PC-9 (cell line): ENCODE results near the gene DBN1. TPM values are rescaled to one million over a fixed set of nuclear protein-coding genes. Genes with fewer than 3 reads are reported as not detected.

ENCODE experiments used
- BruUV-seq: library from RNA; stranded (reverse); fragments of 400-500 nt; replicated peaks from 2 replicates; lab custom pipeline; 2021; lab: Mats Ljungman, UMichigan
- CTCF ChIA-PET: fragments of 300-600 bp; sonication (Branson Sonifier 250); formaldehyde crosslinking; loops from one replicate; lab custom pipeline; 2022; ENCODE audit warnings: antibody characterized with exemption; lab: Charles Lee
- POLR2A ChIA-PET: fragments of 300-600 bp; sonication (Branson Sonifier 250); formaldehyde crosslinking; loops from one replicate; lab custom pipeline; 2022; ENCODE audit warnings: antibody characterized with exemption; ENCODE audit not compliant: unreplicated experiment; lab: Charles Lee
- DNase-seq, 2 experiments: peaks; one replicate each; pipeline versions ENCODE4 v3.0.0 to v3.0.0-alpha.2; 2015 to 2022; ENCODE audit warnings: mixed read lengths in 1 of 2
- H2AFZ ChIP-seq: fragments of 200-600 bp; sonication (generic); 2 replicates; pipeline ENCODE4 v1.8.1; 2017; ENCODE audit warnings: antibody characterized with exemption
- H3F3A ChIP-seq: fragments of 200-600 bp; sonication (generic); 2 replicates; pipeline ENCODE4 v1.8.1; 2017; ENCODE audit warnings: antibody characterized with exemption, mild to moderate bottlenecking, low read depth; ENCODE audit not compliant: insufficient read depth
- H3K27ac ChIP-seq: fragments of 200-600 bp; sonication (generic); 2 replicates; pipeline ENCODE4 v1.6.1; 2016; ENCODE audit warnings: mixed run types
- H3K27me3 ChIP-seq: fragments of 200-600 bp; sonication (generic); 2 replicates; pipeline ENCODE4 v1.6.1; 2016; ENCODE audit warnings: low read depth, mixed run types; ENCODE audit not compliant: insufficient read depth
- H3K36me3 ChIP-seq: fragments of 200-600 bp; sonication (generic); 2 replicates; pipeline ENCODE4 v1.6.1; 2016; ENCODE audit warnings: low read depth, mixed run types
- H3K4me1 ChIP-seq: fragments of 200-600 bp; sonication (generic); replicated peaks from 2 replicates; pipeline ENCODE4 v1.6.1; 2016; ENCODE audit warnings: mixed run types; ENCODE audit not compliant: insufficient read depth
- H3K4me2 ChIP-seq: fragments of 200-600 bp; sonication (generic); 2 replicates; pipeline ENCODE4 v1.6.1; 2017; ENCODE audit warnings: mixed run types
- H3K4me3 ChIP-seq: fragments of 200-600 bp; sonication (generic); 2 replicates; pipeline ENCODE4 v1.6.1; 2016; ENCODE audit warnings: mixed run types
- H3K79me2 ChIP-seq: fragments of 200-600 bp; sonication (generic); 2 replicates; pipeline ENCODE4 v1.6.1; 2017; ENCODE audit warnings: low read depth, mixed run types
- H3K9me2 ChIP-seq: fragments of 200-600 bp; sonication (generic); 2 replicates; pipeline ENCODE4 v1.8.1; 2017; ENCODE audit warnings: mild to moderate bottlenecking; ENCODE audit not compliant: insufficient read depth
- H3K9me3 ChIP-seq: fragments of 200-600 bp; sonication (generic); 2 replicates; pipeline ENCODE4 v1.8.1; 2016; ENCODE audit warnings: low read depth; ENCODE audit not compliant: insufficient read depth
- H4K20me1 ChIP-seq: fragments of 200-600 bp; sonication (generic); 2 replicates; pipeline ENCODE4 v1.8.1; 2017; ENCODE audit not compliant: insufficient read depth
- EZH2 ChIP-seq: fragments of 200-600 bp; sonication (generic); IDR thresholded peaks from 2 replicates; pipeline ENCODE4 v1.8.0; 2017; ENCODE audit warnings: antibody characterized with exemption, low read depth
- intact Hi-C: fragments of 100-400 bp; cut with micrococcal nuclease; formaldehyde crosslinking; loops from one replicate; pipeline ENCODE4 v1.10.0; 2022; ENCODE audit not compliant: unreplicated experiment
- total RNA-seq: library from RNA; stranded (reverse); gene quantifications from 2 replicates; pipeline ENCODE4 v1.2.3, GENCODE V29; 2021
- TF ChIP-seq, protein P1 (sequence below): fragments of 200-600 bp; sonication (generic); conservative IDR thresholded peaks from 2 replicates; pipeline ENCODE4 v1.6.1; 2017; ENCODE audit warnings: mixed run types, antibody characterized with exemption, mild to moderate bottlenecking, moderate library complexity

DBN1 gene
- total RNA-seq, 1 experiment from 2014 or later: 144 TPM

DNA sequence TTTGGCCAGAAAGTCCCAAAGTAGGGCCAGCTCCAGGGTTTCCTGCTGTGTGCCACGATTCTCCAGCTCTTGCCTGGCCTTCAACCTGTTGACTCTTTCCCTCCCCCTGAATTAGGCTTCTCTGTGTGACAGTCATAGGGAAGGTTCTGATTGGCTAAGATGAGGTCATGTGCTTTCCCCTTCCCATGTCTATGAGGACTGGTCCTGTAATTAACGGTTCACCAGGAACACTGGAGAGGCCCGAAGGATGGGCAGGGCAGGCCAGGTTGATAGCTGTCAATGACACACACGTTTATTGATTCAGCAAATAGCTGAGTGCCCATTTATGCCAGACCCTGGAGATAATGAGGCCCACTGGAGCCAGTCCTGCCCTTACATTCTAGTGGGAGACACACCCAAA, 35.8 kb downstream of the DBN1 start:
- no peaks in the 10 kb centered on the region for H3K9me2 ChIP-seq
- H3K9me3 ChIP-seq: no peaks in the 10 kb centered on the region
- H2AFZ ChIP-seq: no peak overlapping the region
- ChIA-PET CTCF (interaction anchor here (0.8 kb wide), 1 partner anchor 246 kb away, joined by 3 read pairs; no protein-coding TSS in a partner anchor), POLR2A (no interaction called here)
- intact Hi-C loops: no loop called here
- no peak for DNase-seq
- no peak overlapping the region for H3K4me3 ChIP-seq
- TF ChIP-seq EZH2: no peak
- TF ChIP-seq, protein P1, sequence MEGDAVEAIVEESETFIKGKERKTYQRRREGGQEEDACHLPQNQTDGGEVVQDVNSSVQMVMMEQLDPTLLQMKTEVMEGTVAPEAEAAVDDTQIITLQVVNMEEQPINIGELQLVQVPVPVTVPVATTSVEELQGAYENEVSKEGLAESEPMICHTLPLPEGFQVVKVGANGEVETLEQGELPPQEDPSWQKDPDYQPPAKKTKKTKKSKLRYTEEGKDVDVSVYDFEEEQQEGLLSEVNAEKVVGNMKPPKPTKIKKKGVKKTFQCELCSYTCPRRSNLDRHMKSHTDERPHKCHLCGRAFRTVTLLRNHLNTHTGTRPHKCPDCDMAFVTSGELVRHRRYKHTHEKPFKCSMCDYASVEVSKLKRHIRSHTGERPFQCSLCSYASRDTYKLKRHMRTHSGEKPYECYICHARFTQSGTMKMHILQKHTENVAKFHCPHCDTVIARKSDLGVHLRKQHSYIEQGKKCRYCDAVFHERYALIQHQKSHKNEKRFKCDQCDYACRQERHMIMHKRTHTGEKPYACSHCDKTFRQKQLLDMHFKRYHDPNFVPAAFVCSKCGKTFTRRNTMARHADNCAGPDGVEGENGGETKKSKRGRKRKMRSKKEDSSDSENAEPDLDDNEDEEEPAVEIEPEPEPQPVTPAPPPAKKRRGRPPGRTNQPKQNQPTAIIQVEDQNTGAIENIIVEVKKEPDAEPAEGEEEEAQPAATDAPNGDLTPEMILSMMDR: no peak
- H3F3A ChIP-seq: peaks cover 47% of the 10 kb centered on the region
- no peaks in the 10 kb centered on the region for H3K27me3 ChIP-seq
- H3K36me3 ChIP-seq: no peaks in the 10 kb centered on the region; the same call in 1 of the 2 replicates
- no TSS peak for BruUV-seq
- H4K20me1 ChIP-seq: no peaks in the 10 kb centered on the region
- no peaks in the 10 kb centered on the region for H3K4me1 ChIP-seq
- no peaks in the 10 kb centered on the region for H3K79me2 ChIP-seq
- H3K4me2 ChIP-seq: no peak overlapping the region
- no peak overlapping the region for H3K27ac ChIP-seq

DNA sequence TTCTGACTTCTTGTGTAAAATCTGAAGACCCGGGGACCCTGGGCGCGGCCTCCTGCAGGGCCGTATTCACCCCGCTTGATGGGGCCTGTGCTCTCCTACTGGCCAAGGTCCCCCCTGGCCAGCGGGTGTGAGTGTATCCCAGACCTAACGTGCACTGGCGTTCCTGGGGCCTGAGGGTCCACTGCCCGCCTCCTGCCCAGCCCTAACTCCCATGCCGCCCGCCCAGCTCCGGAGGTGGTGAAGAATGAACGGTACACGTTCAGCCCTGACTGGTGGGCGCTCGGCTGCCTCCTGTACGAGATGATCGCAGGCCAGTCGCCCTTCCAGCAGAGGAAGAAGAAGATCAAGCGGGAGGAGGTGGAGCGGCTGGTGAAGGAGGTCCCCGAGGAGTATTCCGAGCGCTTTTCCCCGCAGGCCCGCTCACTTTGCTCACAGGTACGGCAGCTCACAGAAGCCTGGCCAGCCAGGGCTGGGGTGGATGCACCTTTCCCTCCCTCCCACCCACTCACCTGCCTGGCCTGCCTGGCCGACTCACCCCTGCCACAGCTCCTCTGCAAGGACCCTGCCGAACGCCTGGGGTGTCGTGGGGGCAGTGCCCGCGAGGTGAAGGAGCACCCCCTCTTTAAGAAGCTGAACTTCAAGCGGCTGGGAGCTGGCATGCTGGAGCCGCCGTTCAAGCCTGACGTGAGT, 37.4 kb downstream of the DBN1 start:
- H3K79me2 ChIP-seq: no peaks in the 10 kb centered on the region
- peaks cover 6% of the 10 kb centered on the region; the same call in 1 of the 2 replicates for H4K20me1 ChIP-seq
- H3K9me3 ChIP-seq: no peaks in the 10 kb centered on the region
- no peaks in the 10 kb centered on the region; the same call in 1 of the 2 replicates for H3K36me3 ChIP-seq
- H3K27ac ChIP-seq: no peak overlapping the region
- H3F3A ChIP-seq: peaks cover 47% of the 10 kb centered on the region
- DNase-seq: no peak
- no peak for TF ChIP-seq EZH2
- TF ChIP-seq, protein P1: no peak
- H3K4me1 ChIP-seq: no peaks in the 10 kb centered on the region
- ChIA-PET CTCF (no interaction called here), POLR2A (no interaction called here)
- no peaks in the 10 kb centered on the region for H3K9me2 ChIP-seq
- H3K4me2 ChIP-seq: no peak overlapping the region
- intact Hi-C loops: no loop called here
- H3K4me3 ChIP-seq: no peak overlapping the region
- no peaks in the 10 kb centered on the region for H3K27me3 ChIP-seq
- H2AFZ ChIP-seq: no peak overlapping the region
- BruUV-seq: no TSS peak

DNA sequence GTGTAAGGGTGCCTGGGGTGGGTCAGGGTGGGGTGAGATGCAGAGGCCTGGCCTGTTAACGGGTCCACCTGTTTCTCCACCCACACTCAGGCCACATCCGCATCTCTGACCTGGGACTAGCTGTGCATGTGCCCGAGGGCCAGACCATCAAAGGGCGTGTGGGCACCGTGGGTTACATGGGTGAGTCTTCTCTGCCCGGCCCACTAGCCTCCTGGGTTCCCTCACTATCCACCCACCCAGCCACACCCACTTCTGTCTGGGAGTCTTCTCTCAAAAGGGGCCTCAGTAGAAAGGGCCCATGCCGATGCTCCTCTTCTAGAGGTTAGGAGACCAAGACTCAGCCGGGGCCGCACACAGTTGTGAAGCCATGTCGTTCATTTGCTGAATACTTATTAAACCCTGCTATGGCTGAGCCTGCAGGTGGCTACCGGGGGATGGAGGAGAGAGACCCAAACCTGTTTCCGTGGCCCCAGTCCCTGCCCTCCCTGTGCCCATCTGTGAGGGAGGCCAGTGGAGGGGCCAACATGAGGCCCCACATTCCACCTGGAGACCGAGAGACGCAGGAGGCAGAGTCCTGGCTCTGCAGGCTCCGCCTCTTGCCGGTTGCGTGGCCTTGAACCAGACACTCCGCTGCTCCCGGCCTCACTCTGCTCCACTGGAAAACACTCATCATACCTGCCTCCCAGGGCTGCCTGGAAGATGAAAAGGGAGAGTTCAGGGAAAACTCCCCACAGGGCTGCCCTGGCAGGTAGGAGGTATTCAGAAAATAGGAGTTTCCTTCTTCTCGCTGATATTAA, 38.3 kb downstream of the DBN1 start:
- CTCF ChIA-PET: no interaction called here
- DNase-seq: no peak
- Histone ChIP-seq H3K79me2 (0 out of 2 replicates have a peak, but pooled peaks cover under 1% of the 10 kb centered on the region), H3K9me2 (no peaks in the 10 kb centered on the region), H4K20me1 (peaks cover 8% of the 10 kb centered on the region; the same call in 1 of the 2 replicates), H2AFZ (no peak overlapping the region), H3K4me1 (no peaks in the 10 kb centered on the region), H3K27me3 (no peaks in the 10 kb centered on the region), H3K4me3 (no peak overlapping the region), H3K27ac (no peak overlapping the region), H3K9me3 (no peaks in the 10 kb centered on the region), H3F3A (peaks cover 42% of the 10 kb centered on the region), H3K36me3 (no peaks in the 10 kb centered on the region), H3K4me2 (no peak overlapping the region)
- intact Hi-C loops: no loop called here
- BruUV-seq: no TSS peak
- no peak for TF ChIP-seq EZH2
- TF ChIP-seq, protein P1: no peak
- POLR2A ChIA-PET: no interaction called here
